GM12878 (cell line): ENCODE measurements around the gene DNAAF8. TPM values are rescaled to one million over a fixed set of nuclear protein-coding genes. Genes with fewer than 3 reads are reported as not detected.

Experiments
- ATAC-seq: fragments of 200-7000 bp; cut with Tn5 transposase; 3 replicates; pipeline ENCODE4 v1.9.1; 2020; ENCODE audit warnings: mild to moderate bottlenecking, moderate library complexity
- BruUV-seq: library from RNA; stranded (reverse); fragments of 400-500 nt; replicated peaks from 2 replicates; lab custom pipeline; 2021; lab: Mats Ljungman, UMichigan
- CTCF ChIA-PET: fragments of 300-600 bp; sonication (Branson Sonifier 250); formaldehyde crosslinking; extraction: SDS; loops from one replicate; lab custom pipeline; 2021; ENCODE audit warnings: inconsistent platforms; lab: Yijun Ruan, JAX
- POLR2A ChIA-PET: fragments of 350-600 bp; formaldehyde crosslinking; extraction: SDS; loops from one replicate; lab custom pipeline; 2021; ENCODE audit warnings: inconsistent platforms; lab: Charles Lee
- RAD21 ChIA-PET: fragments of 300-600 bp; sonication (Branson Sonifier 250); formaldehyde crosslinking; loops from one replicate; lab custom pipeline; 2023; ENCODE audit warnings: antibody characterized with exemption; ENCODE audit not compliant: unreplicated experiment; lab: Charles Lee
- SMC1A ChIA-PET: fragments of 300-600 bp; sonication (Branson Sonifier 250); formaldehyde crosslinking; loops from one replicate; lab custom pipeline; 2023; ENCODE audit not compliant: unreplicated experiment, uncharacterized antibody; lab: Charles Lee
- DNase-seq: peaks from one replicate; pipeline ENCODE4 v3.0.0-alpha.2; 2011; ENCODE audit warnings: low read depth, low spot score
- FAIRE-seq: peaks from 3 replicates; lab custom pipeline; 2011; peaks lifted over from hg19 to GRCh38; lab: Jason Lieb, UNC
- H2AFZ ChIP-seq: 2 replicates; pipeline ENCODE4 v1.6.0; 2011; ENCODE audit warnings: low read depth, low read length, control low read depth; ENCODE audit not compliant: control insufficient read depth
- H3K27ac ChIP-seq: 2 replicates; pipeline ENCODE4 v1.5.1; 2011; ENCODE audit warnings: control low read depth; ENCODE audit not compliant: control insufficient read depth, insufficient read depth
- H3K27me3 ChIP-seq, 2 experiments: replicated peaks in 1 of 2; 2 replicates each; pipeline versions ENCODE4 v1.6.0 to v1.6.1; 2011; ENCODE audit warnings: low read length in 1 of 2; ENCODE audit not compliant: control insufficient read depth in 2 of 2, insufficient read depth in 2 of 2
- H3K36me3 ChIP-seq, 2 experiments: 2 replicates each; pipeline ENCODE4 v1.5.1; 2011; ENCODE audit warnings: low read length in 1 of 2; ENCODE audit not compliant: control insufficient read depth in 2 of 2, insufficient read depth in 2 of 2
- H3K4me1 ChIP-seq: 2 replicates; pipeline ENCODE4 v1.6.1; 2011; ENCODE audit warnings: mild to moderate bottlenecking, low read length, moderate library complexity, mixed read lengths; ENCODE audit not compliant: control insufficient read depth, insufficient read depth
- H3K4me2 ChIP-seq: 2 replicates; pipeline ENCODE4 v1.6.0; 2011; ENCODE audit warnings: control low read depth; ENCODE audit not compliant: control insufficient read depth, insufficient read depth
- H3K4me3 ChIP-seq: fragments of 200-600 bp; sonication (generic); 2 replicates; pipeline ENCODE4 v1.5.1; 2016
- H3K79me2 ChIP-seq: 2 replicates; pipeline ENCODE4 v1.6.0; 2011; ENCODE audit warnings: low read length; ENCODE audit not compliant: control insufficient read depth, insufficient read depth
- H3K9ac ChIP-seq: 2 replicates; pipeline ENCODE4 v1.8.0; 2011; ENCODE audit warnings: low read length, control low read depth, mixed read lengths; ENCODE audit not compliant: control insufficient read depth, insufficient read depth
- H3K9me3 ChIP-seq: replicated peaks from 3 replicates; pipeline ENCODE4 v1.5.1; 2011; ENCODE audit warnings: mild to moderate bottlenecking, low read length; ENCODE audit not compliant: control insufficient read depth, insufficient read depth
- H4K20me1 ChIP-seq: 2 replicates; pipeline ENCODE4 v1.6.0; 2011; ENCODE audit not compliant: control insufficient read depth, insufficient read depth
- LARP7 ChIP-seq: fragments of 450-650 bp; IDR thresholded peaks from 2 replicates; pipeline ENCODE4 v1.6.1; 2017; ENCODE audit warnings: mild to moderate bottlenecking
- NR2C2 ChIP-seq: IDR thresholded peaks from 2 replicates; pipeline ENCODE4 v1.6.1; 2011; ENCODE audit warnings: borderline replicate concordance, low read depth; ENCODE audit not compliant: control insufficient read depth, insufficient read length
- NR2F1 ChIP-seq: fragments of 450-650 bp; conservative IDR thresholded peaks from 2 replicates; pipeline ENCODE4 v1.6.1; 2017; ENCODE audit warnings: mild to moderate bottlenecking
- POLR2A ChIP-seq: IDR thresholded peaks from 2 replicates; pipeline ENCODE4 v1.6.1; 2011; ENCODE audit warnings: low read depth, mild to moderate bottlenecking, low read length
- SMC3 ChIP-seq: IDR thresholded peaks from 2 replicates; pipeline ENCODE4 v1.6.1; 2011; ENCODE audit warnings: low read length, improper control_type of control experiment, borderline replicate concordance
- TCF12 ChIP-seq: IDR thresholded peaks from 2 replicates; pipeline ENCODE4 v1.6.1; 2011; ENCODE audit warnings: low read depth, mild to moderate bottlenecking, low read length
- YBX1 ChIP-seq: fragments of 450-650 bp; IDR thresholded peaks from 2 replicates; pipeline ENCODE4 v1.6.1; 2016; ENCODE audit warnings: antibody characterized with exemption
- WGBS: methylation state at CpG from one replicate; pipeline ENCODE4 v1.1.6; 2016; ENCODE audit warnings: low lambda C conversion rate; ENCODE audit not compliant: insufficient replicate concordance, insufficient coverage; ENCODE audit errors: missing lambda C conversion rate; 5-methylcytosine and 5-hydroxymethylcytosine counted together
- in situ Hi-C: fragments of 300-500 bp; cut with MboI; formaldehyde crosslinking; loops from 9 replicates; pipeline ENCODE4 v1.14.3; 2018; ENCODE audit warnings: mixed read lengths
- intact Hi-C: fragments of 100-400 bp; cut with micrococcal nuclease; formaldehyde crosslinking; loops from one replicate; pipeline ENCODE4 v1.14.2; 2022; ENCODE audit not compliant: unreplicated experiment
- polyA plus RNA-seq, 11 experiments: library from polyadenylated mRNA; depleted of rRNA in 4 of 11; unstranded in 6 of 11; stranded (reverse) in 5 of 11; fragments of >200 nt; fragmentation: Nextera tagmentation in 4 of 11; fragmentation: Illumina TruSeq in 1 of 11; extraction: Ambion mirVana in 4 of 11; extraction: Trizol in 1 of 11; gene quantifications; 1 replicate in 1 of 11; 2 replicates in 10 of 11; pipeline versions ENCODE4 v1.2.1 to v1.2.3, GENCODE V29; 2011 to 2016; ENCODE audit warnings: inconsistent platforms in 2 of 11, missing spikeins in 2 of 11, low read depth in 1 of 11
- total RNA-seq, 4 experiments: library from RNA; depleted of rRNA in 3 of 4; stranded (reverse); fragments of >200 nt in 3 of 4; fragmentation: Illumina TruSeq in 1 of 4; extraction: Trizol in 1 of 4; gene quantifications; 2 replicates each; pipeline versions ENCODE4 v1.2.1 to v1.2.3, GENCODE V29; 2013 to 2021
- TF ChIP-seq, protein P1 (sequence below): fragments of 450-650 bp; formaldehyde crosslinking; IDR thresholded peaks from 2 replicates; pipeline ENCODE4 v1.4.0; 2022; ENCODE audit warnings: mild to moderate bottlenecking, moderate library complexity
- TF ChIP-seq, protein P2 (sequence below): IDR thresholded peaks from 2 replicates; pipeline ENCODE4 v1.6.1; 2012; ENCODE audit warnings: low read length, inconsistent platforms
- TF ChIP-seq, protein P3 (sequence below): IDR thresholded peaks from 2 replicates; pipeline ENCODE4 v1.6.1; 2012; ENCODE audit warnings: low read depth, low read length, improper control_type of control experiment

DNAAF8 gene
- total and polyA plus RNA-seq, 10 of the 15 experiments (the other 5 are each of a cell fraction or from before 2014, with no cell fraction given), result 0.01 to 0.78 (median 0.22) TPM; not detected in 2

DNA sequence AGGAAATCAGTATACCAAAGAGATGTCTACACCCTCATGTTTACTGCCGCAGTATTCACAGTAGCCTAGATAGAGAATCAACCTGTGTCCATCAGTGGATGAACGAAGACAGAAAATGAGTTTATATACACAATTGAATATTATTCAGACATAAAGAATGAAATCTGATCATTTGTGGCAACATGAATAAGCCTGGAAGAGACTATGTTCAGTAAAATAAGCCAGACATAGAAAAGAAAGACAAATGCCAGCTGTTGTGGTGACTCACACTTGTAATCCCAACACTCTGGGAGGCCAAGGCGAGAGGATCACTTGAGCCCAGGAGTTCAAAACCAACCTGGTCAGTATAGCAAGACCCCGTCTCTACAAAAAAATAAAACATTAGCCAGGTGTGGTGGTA, 24.9 kb upstream of the DNAAF8 start:
- Histone ChIP-seq H3K4me1 (no peaks in the 10 kb centered on the region), H3K36me3 (peaks cover 0 to 6% of the 10 kb centered on the region in 2 experiments; a peak in 3 of 4 replicates), H3K4me2 (no peak overlapping the region), H4K20me1 (no peaks in the 10 kb centered on the region), H3K27ac (no peak overlapping the region), H2AFZ (no peak overlapping the region), H3K4me3 (no peak overlapping the region), H3K9me3 (no peaks in the 10 kb centered on the region), H3K79me2 (no peaks in the 10 kb centered on the region), H3K9ac (no peak overlapping the region), H3K27me3 (no peaks in the 10 kb centered on the region)
- 85% methylated on average over 4 of the region's 4 CpGs for WGBS
- ATAC-seq (no peak), DNase-seq (no peak), FAIRE-seq (peak; percentile 13)
- RAD21 ChIA-PET, result no interaction called here
- BruUV-seq, result no TSS peak
- TF ChIP-seq NR2F1 (no peak), SMC3 (no peak), LARP7 (no peak), NR2C2 (no peak), TCF12 (no peak), YBX1 (no peak), POLR2A (no peak)
- POLR2A ChIA-PET, result no interaction called here
- SMC1A ChIA-PET, result no interaction called here
- in situ Hi-C loops (no loop called here), intact Hi-C loops (no loop called here)
- CTCF ChIA-PET, result interaction anchor here (0.8 to 0.9 kb wide), 2 partner anchors 91 to 192 kb away, joined by 3 read pairs; no protein-coding TSS in a partner anchor

DNA sequence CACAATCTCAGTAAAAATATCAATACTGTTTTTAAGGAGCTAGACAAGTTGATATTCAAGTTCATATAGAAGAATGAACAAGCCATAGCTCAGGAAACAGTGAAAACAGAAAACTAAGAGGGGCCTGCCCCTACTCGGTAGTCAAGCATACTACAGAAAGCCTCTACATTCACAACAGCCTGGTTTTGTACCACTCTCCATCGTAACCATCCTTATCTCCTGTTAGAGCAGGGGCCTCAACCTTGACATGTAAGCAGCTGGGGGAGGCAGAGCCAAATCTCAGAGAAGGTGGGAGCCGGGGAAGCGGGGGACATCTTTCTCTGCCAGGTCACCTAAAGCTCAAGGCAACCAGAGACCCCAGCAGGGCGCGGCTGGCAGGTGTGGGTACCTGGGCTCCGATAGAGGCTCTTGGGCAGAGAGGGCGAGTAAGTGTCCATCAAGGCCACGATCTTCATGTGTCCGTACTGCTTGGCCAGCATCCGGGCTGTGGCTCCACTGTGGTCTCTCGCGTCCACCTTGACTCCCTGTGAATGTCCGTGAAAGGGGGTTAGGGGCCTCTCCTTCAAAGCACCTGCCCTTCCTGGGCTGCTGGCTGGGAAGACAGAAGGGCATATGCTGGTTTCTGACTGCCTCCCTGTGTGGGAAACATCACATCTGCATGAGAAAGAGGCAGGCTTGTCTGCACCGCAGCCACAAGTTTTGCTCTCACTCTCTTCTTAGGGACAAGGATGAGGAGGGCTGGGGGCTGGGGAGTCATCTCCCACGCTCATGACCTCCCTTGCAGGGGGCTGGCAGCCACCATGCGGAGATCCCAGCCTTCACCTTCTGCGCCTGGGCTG, 20.5 kb upstream of the DNAAF8 start:
- intact Hi-C loops (no loop called here), in situ Hi-C loops (no loop called here)
- Histone ChIP-seq H2AFZ (no peak overlapping the region), H3K9me3 (no peaks in the 10 kb centered on the region), H3K79me2 (no peaks in the 10 kb centered on the region), H3K27ac (no peak overlapping the region), H3K4me2 (no peak overlapping the region), H3K4me3 (no peak overlapping the region), H4K20me1 (no peaks in the 10 kb centered on the region), H3K27me3 (no peaks in the 10 kb centered on the region), H3K4me1 (peaks cover 6% of the 10 kb centered on the region; the same call in 1 of the 2 replicates), H3K9ac (no peak overlapping the region), H3K36me3 (peaks cover 0 to 4% of the 10 kb centered on the region in 2 experiments; a peak in 3 of 4 replicates)
- no peak for DNase-seq
- no TSS peak for BruUV-seq
- ChIA-PET CTCF (no interaction called here), SMC1A (interaction anchor here (1.1 kb wide), 1 partner anchor 9 kb away, joined by 3 read pairs; no protein-coding TSS in a partner anchor), RAD21 (no interaction called here), POLR2A (interaction anchor here (0.6 kb wide), 1 partner anchor 132 kb away, joined by 3 read pairs; no protein-coding TSS in a partner anchor)
- no peak for ATAC-seq
- WGBS, result 89% methylated on average over 18 of the region's 18 CpGs
- FAIRE-seq, result no peak
- TF ChIP-seq, protein P1, sequence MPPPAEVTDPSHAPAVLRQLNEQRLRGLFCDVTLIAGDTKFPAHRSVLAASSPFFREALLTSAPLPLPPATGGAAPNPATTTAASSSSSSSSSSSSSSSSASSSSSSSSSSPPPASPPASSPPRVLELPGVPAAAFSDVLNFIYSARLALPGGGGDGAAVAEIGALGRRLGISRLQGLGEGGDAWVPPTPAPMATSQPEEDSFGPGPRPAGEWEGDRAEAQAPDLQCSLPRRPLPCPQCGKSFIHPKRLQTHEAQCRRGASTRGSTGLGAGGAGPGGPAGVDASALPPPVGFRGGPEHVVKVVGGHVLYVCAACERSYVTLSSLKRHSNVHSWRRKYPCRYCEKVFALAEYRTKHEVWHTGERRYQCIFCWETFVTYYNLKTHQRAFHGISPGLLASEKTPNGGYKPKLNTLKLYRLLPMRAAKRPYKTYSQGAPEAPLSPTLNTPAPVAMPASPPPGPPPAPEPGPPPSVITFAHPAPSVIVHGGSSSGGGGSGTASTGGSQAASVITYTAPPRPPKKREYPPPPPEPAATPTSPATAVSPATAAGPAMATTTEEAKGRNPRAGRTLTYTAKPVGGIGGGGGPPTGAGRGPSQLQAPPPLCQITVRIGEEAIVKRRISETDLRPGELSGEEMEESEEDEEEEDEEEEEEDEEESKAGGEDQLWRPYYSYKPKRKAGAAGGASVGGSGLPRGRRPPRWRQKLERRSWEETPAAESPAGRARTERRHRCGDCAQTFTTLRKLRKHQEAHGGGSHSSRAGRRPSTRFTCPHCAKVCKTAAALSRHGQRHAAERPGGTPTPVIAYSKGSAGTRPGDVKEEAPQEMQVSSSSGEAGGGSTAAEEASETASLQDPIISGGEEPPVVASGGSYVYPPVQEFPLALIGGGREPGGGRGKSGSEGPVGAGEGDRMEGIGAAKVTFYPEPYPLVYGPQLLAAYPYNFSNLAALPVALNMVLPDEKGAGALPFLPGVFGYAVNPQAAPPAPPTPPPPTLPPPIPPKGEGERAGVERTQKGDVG (CRISPR knock-in tag), result no peak
- TF ChIP-seq, protein P2, sequence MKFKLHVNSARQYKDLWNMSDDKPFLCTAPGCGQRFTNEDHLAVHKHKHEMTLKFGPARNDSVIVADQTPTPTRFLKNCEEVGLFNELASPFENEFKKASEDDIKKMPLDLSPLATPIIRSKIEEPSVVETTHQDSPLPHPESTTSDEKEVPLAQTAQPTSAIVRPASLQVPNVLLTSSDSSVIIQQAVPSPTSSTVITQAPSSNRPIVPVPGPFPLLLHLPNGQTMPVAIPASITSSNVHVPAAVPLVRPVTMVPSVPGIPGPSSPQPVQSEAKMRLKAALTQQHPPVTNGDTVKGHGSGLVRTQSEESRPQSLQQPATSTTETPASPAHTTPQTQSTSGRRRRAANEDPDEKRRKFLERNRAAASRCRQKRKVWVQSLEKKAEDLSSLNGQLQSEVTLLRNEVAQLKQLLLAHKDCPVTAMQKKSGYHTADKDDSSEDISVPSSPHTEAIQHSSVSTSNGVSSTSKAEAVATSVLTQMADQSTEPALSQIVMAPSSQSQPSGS, result no peak
- TF ChIP-seq, protein P3, sequence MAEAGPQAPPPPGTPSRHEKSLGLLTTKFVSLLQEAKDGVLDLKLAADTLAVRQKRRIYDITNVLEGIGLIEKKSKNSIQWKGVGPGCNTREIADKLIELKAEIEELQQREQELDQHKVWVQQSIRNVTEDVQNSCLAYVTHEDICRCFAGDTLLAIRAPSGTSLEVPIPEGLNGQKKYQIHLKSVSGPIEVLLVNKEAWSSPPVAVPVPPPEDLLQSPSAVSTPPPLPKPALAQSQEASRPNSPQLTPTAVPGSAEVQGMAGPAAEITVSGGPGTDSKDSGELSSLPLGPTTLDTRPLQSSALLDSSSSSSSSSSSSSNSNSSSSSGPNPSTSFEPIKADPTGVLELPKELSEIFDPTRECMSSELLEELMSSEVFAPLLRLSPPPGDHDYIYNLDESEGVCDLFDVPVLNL, result no peak
